IPS-18c (cell line): Measurements from ENCODE around the gene GTSE1.

Experiments used
- H3K4me3 ChIP-seq: 2 replicates; pipeline ENCODE4 v1.7.0; 2013; ENCODE audit warnings: low read depth, mild to moderate bottlenecking, low read length, moderate library complexity; ENCODE audit not compliant: insufficient read depth
- H3K9me3 ChIP-seq: one replicate; pipeline ENCODE4 v1.6.1; 2013; ENCODE audit warnings: mild to moderate bottlenecking, low read length, moderate library complexity; ENCODE audit not compliant: control insufficient read depth, insufficient read depth

The GTSE1 gene

GRCh38 chr22:46269564-46269963, 27.1 kb upstream of the GTSE1 start:
- peaks cover 5% of the 10 kb centered on the region for H3K9me3 ChIP-seq

GRCh38 chr22:46272196-46272595, 24.5 kb upstream of the GTSE1 start:
- no peak overlapping the region for H3K4me3 ChIP-seq
- no peaks in the 10 kb centered on the region for H3K9me3 ChIP-seq

More at GRCh38 chr22:46269564-46269963, 27.1 kb upstream of the GTSE1 start:
- no peak overlapping the region for H3K4me3 ChIP-seq

- Histone ChIP-seq H3K4me3 (no peak overlapping the region), H3K9me3 (no peaks in the 10 kb centered on the region)
Measured at GRCh38 chr22:46272762-46273431, 23.8 kb upstream of the GTSE1 start.

- H3K4me3 ChIP-seq: no peak overlapping the region
- H3K9me3 ChIP-seq: no peaks in the 10 kb centered on the region
Measured at GRCh38 chr22:46273432-46274148, 23.1 kb upstream of the GTSE1 start.

GRCh38 chr22:46274381-46274780, 22.3 kb upstream of the GTSE1 start:
- Histone ChIP-seq H3K9me3 (no peaks in the 10 kb centered on the region), H3K4me3 (no peak overlapping the region)

- no peak overlapping the region; the same call in 1 of the 2 replicates for H3K4me3 ChIP-seq
- no peaks in the 10 kb centered on the region for H3K9me3 ChIP-seq
Measured at GRCh38 chr22:46275455-46276122, 21.1 kb upstream of the GTSE1 start.

- H3K4me3 ChIP-seq: no peak overlapping the region
Measured at GRCh38 chr22:46276563-46276962, 20.1 kb upstream of the GTSE1 start.

GRCh38 chr22:46278656-46279645, 17.7 kb upstream of the GTSE1 start:
- no peak overlapping the region for H3K4me3 ChIP-seq
- H3K9me3 ChIP-seq: no peaks in the 10 kb centered on the region

More at GRCh38 chr22:46276563-46276962, 20.1 kb upstream of the GTSE1 start:
- no peaks in the 10 kb centered on the region for H3K9me3 ChIP-seq

GRCh38 chr22:46280063-46280817, 16.4 kb upstream of the GTSE1 start:
- Histone ChIP-seq H3K9me3 (no peaks in the 10 kb centered on the region), H3K4me3 (no peak overlapping the region)

- Histone ChIP-seq H3K4me3 (no peak overlapping the region), H3K9me3 (no peaks in the 10 kb centered on the region)
Measured at GRCh38 chr22:46280999-46281623, 15.6 kb upstream of the GTSE1 start.

GRCh38 chr22:46281866-46282678, 14.6 kb upstream of the GTSE1 start:
- no peak overlapping the region for H3K4me3 ChIP-seq
- H3K9me3 ChIP-seq: no peaks in the 10 kb centered on the region

GRCh38 chr22:46286006-46286405, 10.7 kb upstream of the GTSE1 start:
- H3K9me3 ChIP-seq: no peaks in the 10 kb centered on the region
- no peak overlapping the region for H3K4me3 ChIP-seq

- H3K9me3 ChIP-seq: no peaks in the 10 kb centered on the region
- no peak overlapping the region for H3K4me3 ChIP-seq
Measured at GRCh38 chr22:46286941-46287872, 9.5 kb upstream of the GTSE1 start.
